GM20000 (cell line): ENCODE data around the gene TBC1D8.

Experiments
- DNase-seq: peaks from one replicate; pipeline ENCODE4 v3.0.0; 2012; ENCODE audit warnings: low spot score
- TF ChIP-seq, protein P1 (sequence below): IDR thresholded peaks from 2 replicates; pipeline ENCODE4 v1.5.1; 2012; ENCODE audit warnings: mild to moderate bottlenecking, control low read depth; ENCODE audit errors: extremely low read depth, missing control alignments

TBC1D8 gene

DNA sequence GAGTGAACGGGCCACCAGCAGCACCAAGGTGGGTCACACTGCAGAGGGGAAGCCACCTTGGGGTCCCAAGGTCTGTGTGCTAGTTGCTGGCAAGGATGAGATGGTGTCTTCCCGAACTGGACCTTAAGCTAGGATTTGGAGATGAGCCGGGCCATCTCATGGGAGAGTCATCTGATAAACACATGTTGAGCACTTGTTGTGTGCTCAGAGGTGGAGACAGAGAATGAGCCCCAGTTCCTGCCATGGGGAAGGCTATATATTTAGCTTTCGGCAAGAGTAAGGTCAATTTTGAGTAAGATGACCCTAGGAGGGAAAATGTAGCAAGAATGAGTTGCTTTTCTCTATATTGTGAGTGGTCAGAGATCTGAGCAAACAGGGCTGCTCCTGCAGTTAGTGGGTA lies 190.5 kb downstream of the TBC1D8 start:
- no peak for DNase-seq
- TF ChIP-seq, protein P1, sequence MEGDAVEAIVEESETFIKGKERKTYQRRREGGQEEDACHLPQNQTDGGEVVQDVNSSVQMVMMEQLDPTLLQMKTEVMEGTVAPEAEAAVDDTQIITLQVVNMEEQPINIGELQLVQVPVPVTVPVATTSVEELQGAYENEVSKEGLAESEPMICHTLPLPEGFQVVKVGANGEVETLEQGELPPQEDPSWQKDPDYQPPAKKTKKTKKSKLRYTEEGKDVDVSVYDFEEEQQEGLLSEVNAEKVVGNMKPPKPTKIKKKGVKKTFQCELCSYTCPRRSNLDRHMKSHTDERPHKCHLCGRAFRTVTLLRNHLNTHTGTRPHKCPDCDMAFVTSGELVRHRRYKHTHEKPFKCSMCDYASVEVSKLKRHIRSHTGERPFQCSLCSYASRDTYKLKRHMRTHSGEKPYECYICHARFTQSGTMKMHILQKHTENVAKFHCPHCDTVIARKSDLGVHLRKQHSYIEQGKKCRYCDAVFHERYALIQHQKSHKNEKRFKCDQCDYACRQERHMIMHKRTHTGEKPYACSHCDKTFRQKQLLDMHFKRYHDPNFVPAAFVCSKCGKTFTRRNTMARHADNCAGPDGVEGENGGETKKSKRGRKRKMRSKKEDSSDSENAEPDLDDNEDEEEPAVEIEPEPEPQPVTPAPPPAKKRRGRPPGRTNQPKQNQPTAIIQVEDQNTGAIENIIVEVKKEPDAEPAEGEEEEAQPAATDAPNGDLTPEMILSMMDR = no peak

DNA sequence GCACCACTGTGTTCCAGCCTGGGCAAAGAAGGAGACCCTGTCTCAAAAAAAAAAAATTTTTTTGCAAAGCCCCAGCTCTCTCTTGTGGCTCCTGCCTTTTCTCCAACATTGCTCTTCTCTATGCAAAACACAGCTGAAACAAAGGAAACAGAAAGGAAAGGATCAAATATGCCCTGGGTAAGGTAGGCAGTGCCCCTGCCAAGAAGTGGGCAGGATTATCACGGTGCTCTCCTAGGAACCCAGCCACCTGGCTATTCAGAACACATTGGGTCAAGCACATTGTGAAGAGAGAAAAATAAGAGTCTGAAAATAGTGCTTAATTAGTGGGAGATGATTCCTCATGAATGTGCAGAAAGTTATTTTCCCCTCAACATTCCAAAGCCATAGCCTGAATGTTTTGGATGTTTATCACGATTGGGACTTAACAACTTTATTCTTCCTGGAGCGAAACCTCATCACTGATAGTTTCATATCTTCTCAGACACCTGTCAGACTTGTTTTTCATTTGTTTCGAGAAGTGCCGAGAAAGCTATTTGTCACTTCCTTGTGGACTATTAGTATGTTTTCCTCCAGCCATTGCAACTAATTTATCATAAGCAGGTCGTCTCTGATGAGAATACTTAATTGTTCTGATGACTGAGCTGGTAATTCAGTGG lies 191.8 kb downstream of the TBC1D8 start:
- TF ChIP-seq, protein P1 = no peak
- DNase-seq = no peak

DNA sequence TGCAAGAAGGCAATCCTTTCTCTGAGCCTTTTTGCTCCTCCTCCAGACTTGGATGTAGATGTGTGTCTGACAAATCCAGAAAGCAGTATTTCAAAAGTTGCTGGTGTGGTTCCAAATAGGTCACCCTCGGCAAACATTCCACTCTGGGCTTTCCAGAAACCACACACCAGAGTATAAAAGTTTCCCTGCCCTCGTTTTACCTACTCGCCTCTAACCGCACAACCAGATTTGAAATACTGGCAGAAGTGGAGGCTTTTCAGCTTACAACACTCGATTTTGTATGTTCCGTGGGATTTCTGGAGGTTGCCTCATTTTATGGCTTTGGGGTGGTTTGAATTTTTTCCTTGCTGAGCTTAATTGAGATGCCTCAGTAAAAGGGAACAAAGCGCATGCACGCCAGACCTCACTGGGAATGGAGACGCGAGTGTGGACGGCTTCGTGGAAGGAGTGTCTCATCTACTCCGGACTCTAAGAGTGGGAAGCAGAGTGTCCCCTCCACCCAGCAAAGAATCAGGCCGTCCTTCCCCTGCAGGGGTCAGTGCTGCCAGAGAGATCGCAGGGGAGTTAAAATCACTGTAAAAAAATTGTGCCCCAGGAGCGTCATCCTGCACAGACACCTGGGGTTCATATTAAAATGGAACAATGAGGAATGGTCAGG lies 193.1 kb downstream of the TBC1D8 start:
- no peak for DNase-seq
- TF ChIP-seq, protein P1 = no peak
